HepG2 (cell line): Measurements from ENCODE around the gene ITGB3. TPM values are rescaled to one million over a fixed set of nuclear protein-coding genes. Genes with fewer than 3 reads are reported as not detected.

ENCODE experiments used
- MEF2D ChIP-seq: sonication (generic); formaldehyde crosslinking; IDR thresholded peaks from 2 replicates; pipeline ENCODE4 v1.5.1; 2020; ENCODE audit warnings: mild to moderate bottlenecking, missing genetic modification reagents
- NONO ChIP-seq, 2 experiments: fragments of 450-650 bp in 1 of 2; sonication (generic) in 1 of 2; formaldehyde crosslinking in 1 of 2; IDR thresholded peaks in 1 of 2; conservative IDR thresholded peaks in 1 of 2; 2 replicates each; pipeline versions ENCODE4 v1.6.1 to v1.8.0; 2017 to 2022; ENCODE audit warnings: mild to moderate bottlenecking in 1 of 2, missing genetic modification reagents in 1 of 2, moderate library complexity in 1 of 2
- PHF8 ChIP-seq: sonication (generic); formaldehyde crosslinking; IDR thresholded peaks from 2 replicates; pipeline ENCODE4 v1.5.0; 2020; ENCODE audit warnings: missing genetic modification reagents
- PITX1 ChIP-seq: sonication (generic); formaldehyde crosslinking; IDR thresholded peaks from 2 replicates; pipeline ENCODE4 v1.5.1; 2020; ENCODE audit warnings: mild to moderate bottlenecking, missing genetic modification reagents
- SRF ChIP-seq: IDR thresholded peaks from 2 replicates; pipeline ENCODE4 v1.6.1; 2011; ENCODE audit warnings: mild to moderate bottlenecking, low read depth, low read length, moderate library complexity
- XRCC5 ChIP-seq: fragments of 200-400 bp; formaldehyde crosslinking; optimal IDR thresholded peaks from 2 replicates; pipeline ENCODE3; 2017; ENCODE audit warnings: mild to moderate bottlenecking, low read length
- YY1 ChIP-seq: IDR thresholded peaks from 2 replicates; pipeline ENCODE4 v1.6.1; 2011; ENCODE audit warnings: low read length, low read depth, moderate library complexity, mild to moderate bottlenecking; ENCODE audit not compliant: insufficient read depth, insufficient replicate concordance
- ZBTB3 ChIP-seq: sonication (generic); formaldehyde crosslinking; IDR thresholded peaks from 2 replicates; pipeline ENCODE4 v1.4.0; 2020; ENCODE audit warnings: low read depth, mild to moderate bottlenecking, moderate library complexity, missing genetic modification reagents, borderline replicate concordance
- ZC3H13 ChIP-seq: sonication (generic); formaldehyde crosslinking; IDR thresholded peaks from 2 replicates; pipeline ENCODE4 v1.8.1; 2023; ENCODE audit warnings: mild to moderate bottlenecking, missing genetic modification reagents, moderate library complexity
- ZNF180 ChIP-seq: sonication (generic); formaldehyde crosslinking; IDR thresholded peaks from 2 replicates; pipeline ENCODE4 v1.4.0; 2020; ENCODE audit warnings: low read depth, missing genetic modification reagents, borderline replicate concordance
- ZNF614 ChIP-seq: IDR thresholded peaks from 2 replicates; pipeline ENCODE4 v1.6.1; 2018; ENCODE audit warnings: missing biosample characterization, missing genetic modification reagents, inconsistent platforms, borderline replicate concordance
- polyA plus RNA-seq, 8 experiments: library from polyadenylated mRNA; depleted of rRNA in 3 of 8; stranded (reverse) in 7 of 8; unstranded in 1 of 8; fragments of >200 nt; fragmentation: Illumina TruSeq in 4 of 8; extraction: Trizol in 4 of 8; gene quantifications; 2 replicates each; pipeline versions ENCODE4 v1.2.1 to v1.2.3, GENCODE V29; 2011 to 2016; ENCODE audit warnings: low read depth in 4 of 8, missing spikeins in 1 of 8, mixed read lengths in 1 of 8; ENCODE audit not compliant: insufficient read depth in 1 of 8
- total RNA-seq, 5 experiments: library from RNA; depleted of rRNA; stranded (reverse); fragments of >200 nt; fragmentation: Illumina TruSeq; extraction: Trizol; gene quantifications; 2 replicates each; pipeline ENCODE4 v1.2.3, GENCODE V29; 2016; ENCODE audit warnings: low read depth in 1 of 5
- TF ChIP-seq, protein P1 (sequence below): sonication (generic); formaldehyde crosslinking; IDR thresholded peaks from 2 replicates; pipeline ENCODE4 v1.5.0; 2020; ENCODE audit warnings: missing genetic modification reagents
- TF ChIP-seq, protein P2 (sequence below): IDR thresholded peaks from 2 replicates; pipeline ENCODE4 v1.4.0; 2020; ENCODE audit warnings: mild to moderate bottlenecking, missing genetic modification reagents
- TF ChIP-seq, protein P3 (sequence below): sonication (generic); formaldehyde crosslinking; IDR thresholded peaks from 2 replicates; pipeline ENCODE4 v1.5.0; 2020; ENCODE audit warnings: mild to moderate bottlenecking, missing genetic modification reagents
- TF ChIP-seq, protein P4 (sequence below): sonication (generic); formaldehyde crosslinking; IDR thresholded peaks from 2 replicates; pipeline ENCODE4 v1.8.1; 2022; ENCODE audit warnings: low read depth, mild to moderate bottlenecking, missing genetic modification reagents

Gene ITGB3
- total and polyA plus RNA-seq, 2 of the 13 experiments (the other 11 are each of a cell fraction or from before 2014, with no cell fraction given), result 0.09 to 0.31 TPM

DNA sequence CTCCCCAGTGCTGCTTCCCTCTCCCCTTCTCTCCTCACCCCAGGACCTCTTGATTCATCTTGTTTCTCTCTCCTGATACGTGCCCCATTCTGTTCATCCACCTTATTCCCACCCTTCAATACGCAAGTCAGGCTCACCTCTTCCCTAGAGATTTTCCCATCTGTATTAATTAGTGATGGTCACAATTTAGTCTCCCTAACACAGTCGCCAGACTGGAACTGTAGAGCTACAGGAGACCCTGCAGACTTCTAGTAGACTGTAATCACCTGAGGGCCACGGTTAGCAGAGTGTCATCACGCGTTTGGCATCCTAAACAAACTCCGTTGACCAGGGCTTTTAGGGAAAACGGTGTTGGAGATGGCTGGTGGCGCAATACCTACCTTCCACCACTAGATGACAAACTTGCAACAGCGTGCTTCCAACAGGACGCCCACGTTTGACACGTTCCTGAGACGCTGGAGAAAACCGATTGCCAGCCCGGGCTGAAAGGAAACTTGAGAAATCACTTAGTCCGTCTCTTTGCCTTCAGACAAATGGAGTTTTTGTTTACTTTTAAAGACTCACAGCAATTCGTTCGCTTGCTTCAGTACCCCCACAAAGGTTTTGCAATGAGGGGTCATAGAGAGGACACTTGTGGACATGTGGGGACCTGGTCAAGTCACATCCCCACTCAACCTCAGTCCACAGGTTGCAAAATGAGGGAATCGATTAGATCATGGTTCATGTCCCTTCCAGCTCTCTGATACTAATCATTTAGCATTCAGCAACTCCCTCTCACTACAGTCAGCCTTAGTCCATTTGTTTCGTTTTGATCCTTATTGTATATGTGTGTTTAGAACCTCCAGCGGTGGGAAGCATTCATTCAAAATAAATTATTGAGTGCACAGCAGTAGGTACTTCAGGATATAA lies 23.8 kb upstream of the ITGB3 start (continued):
- TF ChIP-seq NONO (IDR thresholded peaks at IDR 0.05) (no peak), NONO (CRISPR knock-in tag; conservative IDR thresholded peaks at IDR 0.05) (peak; percentile 74; the same call in 1 of the 2 replicates), SRF (peak; percentile 12; the same call in 1 of the 2 replicates), XRCC5 (peak; percentile 91), MEF2D (CRISPR knock-in tag) (peak; percentile 47; the same call in 1 of the 2 replicates), ZBTB3 (no peak), ZNF180 (CRISPR knock-in tag) (no peak), ZC3H13 (no peak), PHF8 (CRISPR knock-in tag) (peak; percentile 30; the same call in 1 of the 2 replicates), PITX1 (CRISPR knock-in tag) (peak; percentile 54; the same call in 1 of the 2 replicates), ZNF614 (peak; percentile 61; the same call in 1 of the 2 replicates), YY1 (peak; percentile 24)
- TF ChIP-seq, protein P1, sequence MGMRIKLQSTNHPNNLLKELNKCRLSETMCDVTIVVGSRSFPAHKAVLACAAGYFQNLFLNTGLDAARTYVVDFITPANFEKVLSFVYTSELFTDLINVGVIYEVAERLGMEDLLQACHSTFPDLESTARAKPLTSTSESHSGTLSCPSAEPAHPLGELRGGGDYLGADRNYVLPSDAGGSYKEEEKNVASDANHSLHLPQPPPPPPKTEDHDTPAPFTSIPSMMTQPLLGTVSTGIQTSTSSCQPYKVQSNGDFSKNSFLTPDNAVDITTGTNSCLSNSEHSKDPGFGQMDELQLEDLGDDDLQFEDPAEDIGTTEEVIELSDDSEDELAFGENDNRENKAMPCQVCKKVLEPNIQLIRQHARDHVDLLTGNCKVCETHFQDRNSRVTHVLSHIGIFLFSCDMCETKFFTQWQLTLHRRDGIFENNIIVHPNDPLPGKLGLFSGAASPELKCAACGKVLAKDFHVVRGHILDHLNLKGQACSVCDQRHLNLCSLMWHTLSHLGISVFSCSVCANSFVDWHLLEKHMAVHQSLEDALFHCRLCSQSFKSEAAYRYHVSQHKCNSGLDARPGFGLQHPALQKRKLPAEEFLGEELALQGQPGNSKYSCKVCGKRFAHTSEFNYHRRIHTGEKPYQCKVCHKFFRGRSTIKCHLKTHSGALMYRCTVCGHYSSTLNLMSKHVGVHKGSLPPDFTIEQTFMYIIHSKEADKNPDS, result 0 out of 2 replicates have a peak, but pooled peaks have one; percentile 27
- TF ChIP-seq, protein P2, sequence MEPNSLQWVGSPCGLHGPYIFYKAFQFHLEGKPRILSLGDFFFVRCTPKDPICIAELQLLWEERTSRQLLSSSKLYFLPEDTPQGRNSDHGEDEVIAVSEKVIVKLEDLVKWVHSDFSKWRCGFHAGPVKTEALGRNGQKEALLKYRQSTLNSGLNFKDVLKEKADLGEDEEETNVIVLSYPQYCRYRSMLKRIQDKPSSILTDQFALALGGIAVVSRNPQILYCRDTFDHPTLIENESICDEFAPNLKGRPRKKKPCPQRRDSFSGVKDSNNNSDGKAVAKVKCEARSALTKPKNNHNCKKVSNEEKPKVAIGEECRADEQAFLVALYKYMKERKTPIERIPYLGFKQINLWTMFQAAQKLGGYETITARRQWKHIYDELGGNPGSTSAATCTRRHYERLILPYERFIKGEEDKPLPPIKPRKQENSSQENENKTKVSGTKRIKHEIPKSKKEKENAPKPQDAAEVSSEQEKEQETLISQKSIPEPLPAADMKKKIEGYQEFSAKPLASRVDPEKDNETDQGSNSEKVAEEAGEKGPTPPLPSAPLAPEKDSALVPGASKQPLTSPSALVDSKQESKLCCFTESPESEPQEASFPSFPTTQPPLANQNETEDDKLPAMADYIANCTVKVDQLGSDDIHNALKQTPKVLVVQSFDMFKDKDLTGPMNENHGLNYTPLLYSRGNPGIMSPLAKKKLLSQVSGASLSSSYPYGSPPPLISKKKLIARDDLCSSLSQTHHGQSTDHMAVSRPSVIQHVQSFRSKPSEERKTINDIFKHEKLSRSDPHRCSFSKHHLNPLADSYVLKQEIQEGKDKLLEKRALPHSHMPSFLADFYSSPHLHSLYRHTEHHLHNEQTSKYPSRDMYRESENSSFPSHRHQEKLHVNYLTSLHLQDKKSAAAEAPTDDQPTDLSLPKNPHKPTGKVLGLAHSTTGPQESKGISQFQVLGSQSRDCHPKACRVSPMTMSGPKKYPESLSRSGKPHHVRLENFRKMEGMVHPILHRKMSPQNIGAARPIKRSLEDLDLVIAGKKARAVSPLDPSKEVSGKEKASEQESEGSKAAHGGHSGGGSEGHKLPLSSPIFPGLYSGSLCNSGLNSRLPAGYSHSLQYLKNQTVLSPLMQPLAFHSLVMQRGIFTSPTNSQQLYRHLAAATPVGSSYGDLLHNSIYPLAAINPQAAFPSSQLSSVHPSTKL (CRISPR knock-in tag), result peak; percentile 76
- TF ChIP-seq, protein P3, sequence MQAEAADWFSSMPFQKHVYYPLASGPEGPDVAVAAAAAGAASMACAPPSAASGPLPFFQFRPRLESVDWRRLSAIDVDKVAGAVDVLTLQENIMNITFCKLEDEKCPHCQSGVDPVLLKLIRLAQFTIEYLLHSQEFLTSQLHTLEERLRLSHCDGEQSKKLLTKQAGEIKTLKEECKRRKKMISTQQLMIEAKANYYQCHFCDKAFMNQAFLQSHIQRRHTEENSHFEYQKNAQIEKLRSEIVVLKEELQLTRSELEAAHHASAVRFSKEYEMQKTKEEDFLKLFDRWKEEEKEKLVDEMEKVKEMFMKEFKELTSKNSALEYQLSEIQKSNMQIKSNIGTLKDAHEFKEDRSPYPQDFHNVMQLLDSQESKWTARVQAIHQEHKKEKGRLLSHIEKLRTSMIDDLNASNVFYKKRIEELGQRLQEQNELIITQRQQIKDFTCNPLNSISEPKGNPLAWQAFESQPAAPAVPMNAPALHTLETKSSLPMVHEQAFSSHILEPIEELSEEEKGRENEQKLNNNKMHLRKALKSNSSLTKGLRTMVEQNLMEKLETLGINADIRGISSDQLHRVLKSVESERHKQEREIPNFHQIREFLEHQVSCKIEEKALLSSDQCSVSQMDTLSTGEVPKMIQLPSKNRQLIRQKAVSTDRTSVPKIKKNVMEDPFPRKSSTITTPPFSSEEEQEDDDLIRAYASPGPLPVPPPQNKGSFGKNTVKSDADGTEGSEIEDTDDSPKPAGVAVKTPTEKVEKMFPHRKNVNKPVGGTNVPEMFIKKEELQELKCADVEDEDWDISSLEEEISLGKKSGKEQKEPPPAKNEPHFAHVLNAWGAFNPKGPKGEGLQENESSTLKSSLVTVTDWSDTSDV (CRISPR knock-in tag), result no peak
- TF ChIP-seq, protein P4, sequence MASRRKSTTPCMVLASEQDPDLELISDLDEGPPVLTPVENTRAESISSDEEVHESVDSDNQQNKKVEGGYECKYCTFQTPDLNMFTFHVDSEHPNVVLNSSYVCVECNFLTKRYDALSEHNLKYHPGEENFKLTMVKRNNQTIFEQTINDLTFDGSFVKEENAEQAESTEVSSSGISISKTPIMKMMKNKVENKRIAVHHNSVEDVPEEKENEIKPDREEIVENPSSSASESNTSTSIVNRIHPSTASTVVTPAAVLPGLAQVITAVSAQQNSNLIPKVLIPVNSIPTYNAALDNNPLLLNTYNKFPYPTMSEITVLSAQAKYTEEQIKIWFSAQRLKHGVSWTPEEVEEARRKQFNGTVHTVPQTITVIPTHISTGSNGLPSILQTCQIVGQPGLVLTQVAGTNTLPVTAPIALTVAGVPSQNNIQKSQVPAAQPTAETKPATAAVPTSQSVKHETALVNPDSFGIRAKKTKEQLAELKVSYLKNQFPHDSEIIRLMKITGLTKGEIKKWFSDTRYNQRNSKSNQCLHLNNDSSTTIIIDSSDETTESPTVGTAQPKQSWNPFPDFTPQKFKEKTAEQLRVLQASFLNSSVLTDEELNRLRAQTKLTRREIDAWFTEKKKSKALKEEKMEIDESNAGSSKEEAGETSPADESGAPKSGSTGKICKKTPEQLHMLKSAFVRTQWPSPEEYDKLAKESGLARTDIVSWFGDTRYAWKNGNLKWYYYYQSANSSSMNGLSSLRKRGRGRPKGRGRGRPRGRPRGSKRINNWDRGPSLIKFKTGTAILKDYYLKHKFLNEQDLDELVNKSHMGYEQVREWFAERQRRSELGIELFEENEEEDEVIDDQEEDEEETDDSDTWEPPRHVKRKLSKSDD, result no peak
